H9 (cell line): ENCODE measurements around the gene PPARD. TPM values are rescaled to one million over a fixed set of nuclear protein-coding genes. Genes with fewer than 3 reads are reported as not detected.

ENCODE experiments used
- DNase-seq: peaks from one replicate; pipeline ENCODE4 v3.0.0-alpha.2; 2017
- H2AFZ ChIP-seq: one replicate; pipeline ENCODE4 v1.6.1; 2013; ENCODE audit warnings: mild to moderate bottlenecking, low read length, control low read depth, moderate library complexity
- H2AK5ac ChIP-seq: 2 replicates; pipeline ENCODE4 v1.6.1; 2013; ENCODE audit warnings: low read length, control low read depth, mixed read lengths; ENCODE audit not compliant: insufficient read length
- H2BK120ac ChIP-seq: one replicate; pipeline ENCODE4 v1.6.1; 2013; ENCODE audit warnings: low read depth, mild to moderate bottlenecking, low read length, control low read depth, inconsistent platforms; ENCODE audit not compliant: poor library complexity, severe bottlenecking
- H2BK12ac ChIP-seq: 2 replicates; pipeline ENCODE4 v1.6.1; 2013; ENCODE audit warnings: low read length, control low read depth, mixed read lengths, low read depth; ENCODE audit not compliant: insufficient read length
- H2BK15ac ChIP-seq: 2 replicates; pipeline ENCODE4 v1.6.1; 2013; ENCODE audit warnings: low read depth, low read length, control low read depth
- H2BK20ac ChIP-seq: one replicate; pipeline ENCODE4 v1.6.1; 2013; ENCODE audit warnings: low read depth, mild to moderate bottlenecking, low read length, control low read depth, inconsistent platforms; ENCODE audit not compliant: poor library complexity, severe bottlenecking
- H2BK5ac ChIP-seq: 2 replicates; pipeline ENCODE4 v1.6.1; 2013; ENCODE audit warnings: low read length, control low read depth, mixed read lengths; ENCODE audit not compliant: insufficient read length
- H3K14ac ChIP-seq: 2 replicates; pipeline ENCODE4 v1.6.1; 2013; ENCODE audit warnings: low read length, control low read depth; ENCODE audit not compliant: insufficient read depth
- H3K18ac ChIP-seq: 2 replicates; pipeline ENCODE4 v1.6.1; 2013; ENCODE audit warnings: low read depth, mild to moderate bottlenecking, mixed read lengths, low read length, control low read depth; ENCODE audit not compliant: insufficient read length
- H3K23ac ChIP-seq: 2 replicates; pipeline ENCODE4 v1.6.1; 2013; ENCODE audit warnings: low read length, control low read depth, mixed read lengths, low read depth; ENCODE audit not compliant: insufficient read length
- H3K23me2 ChIP-seq: 2 replicates; pipeline ENCODE4 v1.6.1; 2013; ENCODE audit warnings: low read depth, mild to moderate bottlenecking, mixed read lengths, low read length, control low read depth; ENCODE audit not compliant: insufficient read length, poor library complexity, severe bottlenecking
- H3K27ac ChIP-seq: 2 replicates; pipeline ENCODE4 v1.5.1; 2013; ENCODE audit warnings: low read length, control low read depth, mixed read lengths, low read depth; ENCODE audit not compliant: insufficient read length
- H3K27me3 ChIP-seq: 2 replicates; pipeline ENCODE4 v1.6.1; 2013; ENCODE audit warnings: low read length, control low read depth, inconsistent platforms; ENCODE audit not compliant: insufficient read depth
- H3K4ac ChIP-seq: 2 replicates; pipeline ENCODE4 v1.6.1; 2013; ENCODE audit warnings: low read depth, mild to moderate bottlenecking, control low read depth, inconsistent platforms, low read length, moderate library complexity
- H3K4me1 ChIP-seq: 2 replicates; pipeline ENCODE4 v1.6.1; 2013; ENCODE audit warnings: low read length, control low read depth, inconsistent platforms; ENCODE audit not compliant: insufficient read depth
- H3K4me2 ChIP-seq: 2 replicates; pipeline ENCODE4 v1.6.1; 2013; ENCODE audit warnings: low read length, control low read depth, mixed read lengths; ENCODE audit not compliant: insufficient read length, insufficient read depth
- H3K56ac ChIP-seq: 2 replicates; pipeline ENCODE4 v1.6.1; 2013; ENCODE audit warnings: low read depth, mild to moderate bottlenecking, mixed read lengths, low read length, control low read depth; ENCODE audit not compliant: insufficient read length
- H3K79me1 ChIP-seq: 2 replicates; pipeline ENCODE4 v1.6.1; 2013; ENCODE audit warnings: low read depth, mild to moderate bottlenecking, moderate library complexity, low read length, control low read depth, inconsistent platforms; ENCODE audit not compliant: insufficient read depth, poor library complexity, severe bottlenecking
- H3K79me2 ChIP-seq: 2 replicates; pipeline ENCODE4 v1.6.1; 2013; ENCODE audit warnings: low read length, control low read depth, inconsistent platforms; ENCODE audit not compliant: insufficient read depth
- H3K9ac ChIP-seq: 2 replicates; pipeline ENCODE4 v1.6.1; 2013; ENCODE audit warnings: low read length, control low read depth, mixed read lengths; ENCODE audit not compliant: insufficient read length; ENCODE audit errors: extremely low read depth
- H3K9me3 ChIP-seq: one replicate; pipeline ENCODE4 v1.6.1; 2013; ENCODE audit warnings: low read depth, low read length, inconsistent platforms; ENCODE audit not compliant: control insufficient read depth
- H3T11ph ChIP-seq: one replicate; pipeline ENCODE4 v1.6.1; 2013; ENCODE audit warnings: mild to moderate bottlenecking, low read length, control low read depth, inconsistent platforms
- H4K20me1 ChIP-seq: one replicate; pipeline ENCODE4 v1.6.1; 2013; ENCODE audit not compliant: control insufficient read depth, insufficient read length, insufficient read depth
- H4K5ac ChIP-seq: 2 replicates; pipeline ENCODE4 v1.6.1; 2013; ENCODE audit warnings: low read depth, mild to moderate bottlenecking, mixed read lengths, low read length, control low read depth; ENCODE audit not compliant: insufficient read length
- H4K8ac ChIP-seq: replicated peaks from 2 replicates; pipeline ENCODE4 v1.6.1; 2013; ENCODE audit warnings: low read length, control low read depth, mixed read lengths, low read depth; ENCODE audit not compliant: insufficient read length
- H4K91ac ChIP-seq: 2 replicates; pipeline ENCODE4 v1.6.1; 2013; ENCODE audit warnings: low read depth, mild to moderate bottlenecking, moderate library complexity, mixed read lengths, low read length, control low read depth; ENCODE audit not compliant: insufficient read length
- H3K27ac Mint-ChIP-seq, 3 experiments: 2 replicates in 2 of 3; 3 replicates in 1 of 3; pipeline ENCODE4 v1.8.0; 2020 to 2021; ENCODE audit warnings: mixed read lengths in 3 of 3, mild to moderate bottlenecking in 1 of 3, moderate library complexity in 1 of 3
- H3K27me3 Mint-ChIP-seq: 2 replicates; pipeline ENCODE4 v1.8.0; 2021; ENCODE audit warnings: low read depth, mild to moderate bottlenecking, moderate library complexity, mixed read lengths
- H3K36me3 Mint-ChIP-seq, 3 experiments: 2 replicates in 2 of 3; 3 replicates in 1 of 3; pipeline ENCODE4 v1.8.0; 2020 to 2021; ENCODE audit warnings: low read depth in 3 of 3, mixed read lengths in 3 of 3; ENCODE audit not compliant: insufficient read depth in 1 of 3
- H3K4me1 Mint-ChIP-seq, 2 experiments: 2 replicates each; pipeline ENCODE4 v1.8.0; 2020; ENCODE audit warnings: mixed read lengths in 2 of 2
- H3K4me3 Mint-ChIP-seq, 2 experiments: 2 replicates in 1 of 2; 3 replicates in 1 of 2; pipeline ENCODE4 v1.8.0; 2020 to 2021; ENCODE audit warnings: mild to moderate bottlenecking in 2 of 2, mixed read lengths in 2 of 2, moderate library complexity in 1 of 2
- H3K9me3 Mint-ChIP-seq, 2 experiments: 2 replicates in 1 of 2; 3 replicates in 1 of 2; pipeline ENCODE4 v1.8.0; 2020; ENCODE audit warnings: mild to moderate bottlenecking in 2 of 2, mixed read lengths in 2 of 2, moderate library complexity in 1 of 2
- CTCF ChIP-seq: fragments of 200-600 bp; sonication (generic); conservative IDR thresholded peaks from 3 replicates; pipeline ENCODE4 v1.8.0; 2021; ENCODE audit warnings: antibody characterized with exemption, mild to moderate bottlenecking
- WGBS: extraction: QIAGEN DNeasy Blood & Tissue Kit; methylation state at CpG from one replicate; pipeline ENCODE4 v1.1.7; 2013; ENCODE audit warnings: missing lambda C conversion rate, low lambda C conversion rate, mixed read lengths; ENCODE audit not compliant: insufficient read length; ENCODE audit errors: extremely low coverage; 5-methylcytosine and 5-hydroxymethylcytosine counted together
- total RNA-seq: library from RNA; stranded (reverse); gene quantifications from 2 replicates; pipeline ENCODE4 v1.2.1, GENCODE V29; 2021

Gene PPARD
- total RNA-seq, 1 experiment from 2014 or later = 11.7 TPM

- H3K27me3 Mint-ChIP-seq = no peaks in the 10 kb centered on the region
- peak overlapping the region in 2 of 3 experiments; percentile 44 to 68; a peak in 2 of 7 replicates for H3K27ac Mint-ChIP-seq
- Histone ChIP-seq H3K9ac (no peak overlapping the region), H2AFZ (no peak overlapping the region), H3K4ac (no peak overlapping the region), H3K4me1 (no peaks in the 10 kb centered on the region), H2BK15ac (no peak overlapping the region), H4K20me1 (no peaks in the 10 kb centered on the region), H2BK120ac (no peak overlapping the region), H3K56ac (no peak overlapping the region), H3K23ac (no peak overlapping the region), H3K27ac (no peak overlapping the region), H3K4me2 (no peak overlapping the region), H2BK20ac (no peak overlapping the region), H2AK5ac (no peak overlapping the region), H3K18ac (no peak overlapping the region), H2BK5ac (no peak overlapping the region), H3K14ac (no peak overlapping the region), H3K79me1 (no peaks in the 10 kb centered on the region), H3K9me3 (no peaks in the 10 kb centered on the region), H4K5ac (no peak overlapping the region), H2BK12ac (no peak overlapping the region), H3K27me3 (no peaks in the 10 kb centered on the region), H3K79me2 (no peaks in the 10 kb centered on the region), H4K8ac (no peak overlapping the region), H3T11ph (no peak overlapping the region), H3K23me2 (no peaks in the 10 kb centered on the region), H4K91ac (no peak overlapping the region)
- peaks cover 0 to 7% (median 7%) of the 10 kb centered on the region in 3 experiments; a peak in 5 of 7 replicates for H3K36me3 Mint-ChIP-seq
- DNase-seq = no peak
- H3K4me1 Mint-ChIP-seq = peaks cover 6 to 9% of the 10 kb centered on the region in 2 experiments
- no CpG with 5 or more reads among the region's 3 CpGs for WGBS
- H3K4me3 Mint-ChIP-seq = no peak overlapping the region
- TF ChIP-seq CTCF = no peak
- no peaks in the 10 kb centered on the region for H3K9me3 Mint-ChIP-seq
Measured at GRCh38 chr6:35410131-35410530, 67.8 kb downstream of the PPARD start.
